Endodermal cell (in vitro differentiated cells): ENCODE measurements around the gene SLC15A3. TPM values are rescaled to one million over a fixed set of nuclear protein-coding genes. Genes with fewer than 3 reads are reported as not detected.

Experiments used
- DNase-seq: peaks from one replicate; pipeline ENCODE4 v3.0.0-alpha.2; 2017
- H3K27ac ChIP-seq: 2 replicates; pipeline ENCODE4 v1.5.1; 2013; ENCODE audit warnings: mild to moderate bottlenecking, low read depth, low read length, moderate library complexity
- H3K27me3 ChIP-seq: 2 replicates; pipeline ENCODE4 v1.6.1; 2013; ENCODE audit warnings: mild to moderate bottlenecking, low read length, moderate library complexity; ENCODE audit not compliant: insufficient read depth, control insufficient read depth, poor library complexity, severe bottlenecking
- H3K36me3 ChIP-seq: 2 replicates; pipeline ENCODE4 v1.7.0; 2013; ENCODE audit warnings: mild to moderate bottlenecking, low read length, moderate library complexity; ENCODE audit not compliant: control insufficient read depth, insufficient read depth
- H3K4me1 ChIP-seq: one replicate; pipeline ENCODE4 v1.7.0; 2013; ENCODE audit warnings: low read length; ENCODE audit not compliant: control insufficient read depth, insufficient read depth
- H3K4me3 ChIP-seq: 2 replicates; pipeline ENCODE4 v1.5.1; 2013; ENCODE audit warnings: mild to moderate bottlenecking, low read length, moderate library complexity
- H3K9ac ChIP-seq: 2 replicates; pipeline ENCODE4 v1.6.1; 2013; ENCODE audit warnings: mild to moderate bottlenecking, low read length, moderate library complexity; ENCODE audit not compliant: poor library complexity, severe bottlenecking; ENCODE audit errors: extremely low read depth
- H3K9me3 ChIP-seq: 2 replicates; pipeline ENCODE4 v1.6.1; 2013; ENCODE audit warnings: mild to moderate bottlenecking, low read length, moderate library complexity; ENCODE audit not compliant: control insufficient read depth
- H3K27ac Mint-ChIP-seq: 2 replicates; pipeline ENCODE4 v1.8.0; 2020; ENCODE audit warnings: mixed read lengths
- H3K27me3 Mint-ChIP-seq: 2 replicates; pipeline ENCODE4 v1.8.0; 2021; ENCODE audit warnings: mild to moderate bottlenecking, mixed read lengths; ENCODE audit not compliant: insufficient read depth
- H3K36me3 Mint-ChIP-seq: 2 replicates; pipeline ENCODE4 v1.8.0; 2020; ENCODE audit warnings: low read depth, mixed read lengths
- H3K4me1 Mint-ChIP-seq: 2 replicates; pipeline ENCODE4 v1.8.0; 2020; ENCODE audit warnings: mixed read lengths
- H3K4me3 Mint-ChIP-seq: 2 replicates; pipeline ENCODE4 v1.8.0; 2020; ENCODE audit warnings: mild to moderate bottlenecking, moderate library complexity, mixed read lengths
- H3K9me3 Mint-ChIP-seq: 2 replicates; pipeline ENCODE4 v1.8.0; 2020; ENCODE audit warnings: mild to moderate bottlenecking, mixed read lengths
- CTCF ChIP-seq: fragments of 200-600 bp; sonication (generic); conservative IDR thresholded peaks from 2 replicates; pipeline ENCODE4 v1.5.0; 2021; ENCODE audit warnings: antibody characterized with exemption, mild to moderate bottlenecking
- WGBS, 2 experiments: methylation state at CpG; one replicate each; pipeline versions ENCODE4 v1.1.5 to v1.1.7; 2013; ENCODE audit warnings: missing lambda C conversion rate in 2 of 2, mixed read lengths in 1 of 2; ENCODE audit not compliant: insufficient coverage in 1 of 2, insufficient read length in 1 of 2; 5-methylcytosine and 5-hydroxymethylcytosine counted together
- total RNA-seq, 2 donors: library from RNA; stranded (reverse); fragmentation: NEBNext Ultra II Directional in 1 of 2; extraction: Animal tissue kit (Norgen Biotek cat#: 25700) in 1 of 2; gene quantifications; 2 replicates in 1 of 2; 3 replicates in 1 of 2; pipeline ENCODE4 v1.2.1, GENCODE V29; 2021

SLC15A3 gene
- total RNA-seq, 2 donors from 2014 or later: 1.4 to 1.6 TPM

- Histone ChIP-seq H3K9me3 (no peaks in the 10 kb centered on the region), H3K9ac (no peak overlapping the region), H3K36me3 (peaks cover 38% of the 10 kb centered on the region), H3K4me1 (peaks cover 8% of the 10 kb centered on the region), H3K4me3 (no peak overlapping the region), H3K27me3 (no peaks in the 10 kb centered on the region), H3K27ac (no peak overlapping the region)
- WGBS, 2 experiments: 91 to 100% methylated on average over 2 to 8 of the region's 8 CpGs
- Mint-ChIP-seq H3K4me1 (peaks cover 13% of the 10 kb centered on the region), H3K4me3 (no peak overlapping the region), H3K36me3 (peaks cover 46% of the 10 kb centered on the region), H3K27me3 (peaks cover 10% of the 10 kb centered on the region), H3K9me3 (no peaks in the 10 kb centered on the region), H3K27ac (no peak overlapping the region)
- no peak for TF ChIP-seq CTCF
- DNase-seq: no peak
These were observed 24.8 kb downstream of the SLC15A3 start for GRCh38 chr11:60927061-60927592.

GRCh38 chr11:60926500-60926899 lies 25.5 kb downstream of the SLC15A3 start:
- WGBS, 2 experiments: 97 to 100% methylated on average over 1 to 8 of the region's 8 CpGs
- no peak for DNase-seq
- Mint-ChIP-seq H3K4me3 (no peak overlapping the region), H3K9me3 (no peaks in the 10 kb centered on the region), H3K27me3 (peaks cover 10% of the 10 kb centered on the region), H3K4me1 (peaks cover 13% of the 10 kb centered on the region), H3K27ac (no peak overlapping the region), H3K36me3 (peaks cover 48% of the 10 kb centered on the region)
- Histone ChIP-seq H3K27me3 (no peaks in the 10 kb centered on the region), H3K36me3 (peaks cover 38% of the 10 kb centered on the region), H3K4me1 (peaks cover 8% of the 10 kb centered on the region), H3K9me3 (no peaks in the 10 kb centered on the region), H3K4me3 (no peak overlapping the region), H3K27ac (no peak overlapping the region), H3K9ac (no peak overlapping the region)
- TF ChIP-seq CTCF: no peak

- Histone ChIP-seq H3K9ac (no peak overlapping the region), H3K9me3 (no peaks in the 10 kb centered on the region), H3K4me3 (peak overlapping the region; percentile 85), H3K27ac (no peak overlapping the region), H3K36me3 (peaks cover 38% of the 10 kb centered on the region), H3K4me1 (peaks cover 8% of the 10 kb centered on the region), H3K27me3 (no peaks in the 10 kb centered on the region)
- H3K4me3 Mint-ChIP-seq: peak overlapping the region; percentile 76
- peaks cover 13% of the 10 kb centered on the region for H3K4me1 Mint-ChIP-seq
- no peak overlapping the region for H3K27ac Mint-ChIP-seq
- H3K27me3 Mint-ChIP-seq: peaks cover 10% of the 10 kb centered on the region
- no peak for DNase-seq
- H3K9me3 Mint-ChIP-seq: no peaks in the 10 kb centered on the region
- WGBS, 2 experiments: 85 to 90% methylated on average over 2 to 6 of the region's 6 CpGs
- H3K36me3 Mint-ChIP-seq: peaks cover 48% of the 10 kb centered on the region
- no peak for TF ChIP-seq CTCF
These were observed 26.1 kb downstream of the SLC15A3 start for GRCh38 chr11:60925868-60926267.
